GM19238 (cell line): ENCODE measurements around the gene KCNT1.
"Not testable (repeated sequence)": the region's sequence is repeated elsewhere in the genome, so short reads cannot be mapped to it uniquely, and the experiment has no call there.

Experiments
- DNase-seq: peaks from one replicate; pipeline ENCODE4 v3.0.0; 2011; ENCODE audit warnings: low spot score; ENCODE audit not compliant: insufficient read length

Gene KCNT1

DNA sequence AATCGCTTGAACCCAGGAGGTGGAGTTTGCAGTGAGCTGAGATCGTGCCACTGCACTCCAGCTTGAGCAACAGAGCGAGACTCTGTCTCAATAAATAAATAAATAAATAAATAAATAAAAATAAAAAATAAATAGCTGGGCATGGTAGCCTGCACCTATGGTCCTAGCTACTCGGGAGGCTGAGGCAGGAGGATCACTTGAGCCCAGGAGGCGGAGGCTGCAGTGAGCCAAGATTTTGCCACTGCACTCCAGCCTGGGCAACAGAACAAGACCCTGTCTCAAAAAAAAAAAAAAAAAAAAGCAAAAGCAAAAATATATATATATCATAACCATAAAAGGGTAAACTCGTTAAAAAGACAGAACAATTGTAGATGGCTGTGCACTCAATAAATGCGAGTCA is 29.2 kb upstream of the KCNT1 start:
- DNase-seq: not testable (repeated sequence)

DNA sequence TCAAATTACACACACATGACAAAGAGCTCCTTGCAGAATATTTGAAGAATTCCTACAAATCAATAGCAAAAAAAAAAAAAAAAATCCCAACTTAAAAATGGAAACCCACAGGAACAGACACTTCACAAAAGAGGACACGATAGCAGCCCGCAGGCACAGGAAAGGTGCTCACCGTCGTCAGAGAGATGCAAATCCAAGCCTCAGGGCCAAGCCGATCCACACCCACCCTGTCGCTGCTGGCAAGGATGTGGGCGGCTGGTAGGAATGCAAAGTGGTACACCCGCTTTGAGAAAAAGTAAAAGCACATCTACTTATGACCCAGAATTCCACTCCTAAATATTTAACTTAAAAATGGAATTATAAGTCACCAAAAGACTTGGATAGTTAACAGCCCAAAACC is 28.0 kb upstream of the KCNT1 start:
- DNase-seq: no peak

DNA sequence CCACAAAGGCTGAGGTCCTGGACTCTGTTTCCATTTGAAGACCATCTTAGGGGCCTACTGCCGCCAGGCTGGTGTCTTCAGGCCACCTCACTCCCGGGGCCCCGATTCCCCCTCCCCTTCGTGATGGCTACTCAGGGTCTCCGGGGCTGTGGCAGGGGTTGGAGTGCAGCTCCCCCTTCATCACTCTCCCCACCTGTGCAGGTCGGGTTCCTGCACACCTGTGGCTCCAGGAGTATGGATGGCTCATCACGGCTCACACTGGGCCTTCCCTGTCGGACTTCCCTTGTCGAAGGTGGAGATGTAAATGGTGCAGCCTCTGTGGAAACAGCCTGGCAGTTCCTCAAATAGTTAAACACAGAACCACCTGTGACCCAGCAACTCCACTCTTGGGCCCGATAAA is 27.0 kb upstream of the KCNT1 start:
- DNase-seq: no peak

DNA sequence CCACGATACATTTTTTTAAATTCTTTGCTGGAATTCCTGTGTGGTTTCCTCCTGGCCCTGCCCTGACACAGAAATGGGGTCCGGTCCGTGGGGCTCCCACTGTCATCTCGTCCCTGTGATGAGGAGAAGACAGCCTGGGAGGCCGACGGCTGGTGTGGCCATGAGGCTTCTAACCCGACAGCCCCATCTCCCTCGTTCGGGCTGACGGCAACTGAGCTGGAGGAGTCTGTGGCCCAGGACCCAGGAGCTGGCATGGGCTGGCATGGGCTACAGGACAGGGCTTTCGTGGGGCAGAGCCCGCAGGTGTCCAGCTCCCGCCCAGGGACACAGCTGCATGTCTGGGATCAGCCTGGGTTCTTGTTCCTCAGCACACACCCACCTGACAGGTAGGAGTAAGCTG is 25.1 kb upstream of the KCNT1 start:
- DNase-seq: no peak

DNA sequence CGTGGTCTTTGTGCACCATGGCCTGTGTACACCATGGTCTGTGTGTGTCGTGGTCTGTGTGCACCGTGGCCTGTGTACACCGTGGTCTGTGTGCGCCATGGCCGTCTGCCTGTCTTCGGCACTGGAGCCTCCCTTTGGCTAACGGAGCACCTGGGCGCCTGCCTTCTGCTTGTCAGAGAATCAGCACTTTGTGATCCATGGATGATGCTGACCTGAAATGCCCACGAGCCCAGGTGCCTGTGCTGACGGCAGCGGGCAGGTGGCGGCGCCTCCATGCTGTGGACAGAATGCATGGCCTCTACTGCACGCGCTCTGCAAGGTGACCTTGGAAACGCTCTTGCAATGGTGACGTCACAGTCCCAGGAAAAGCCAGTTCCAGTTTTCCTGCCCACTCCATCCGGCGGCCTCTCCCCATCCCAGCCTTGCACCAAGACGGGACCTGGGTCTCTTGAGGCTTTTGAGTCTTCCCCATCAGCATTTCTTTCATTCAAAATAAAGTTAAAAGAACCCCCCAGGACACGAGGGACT is 24.3 kb upstream of the KCNT1 start:
- DNase-seq: no peak

DNA sequence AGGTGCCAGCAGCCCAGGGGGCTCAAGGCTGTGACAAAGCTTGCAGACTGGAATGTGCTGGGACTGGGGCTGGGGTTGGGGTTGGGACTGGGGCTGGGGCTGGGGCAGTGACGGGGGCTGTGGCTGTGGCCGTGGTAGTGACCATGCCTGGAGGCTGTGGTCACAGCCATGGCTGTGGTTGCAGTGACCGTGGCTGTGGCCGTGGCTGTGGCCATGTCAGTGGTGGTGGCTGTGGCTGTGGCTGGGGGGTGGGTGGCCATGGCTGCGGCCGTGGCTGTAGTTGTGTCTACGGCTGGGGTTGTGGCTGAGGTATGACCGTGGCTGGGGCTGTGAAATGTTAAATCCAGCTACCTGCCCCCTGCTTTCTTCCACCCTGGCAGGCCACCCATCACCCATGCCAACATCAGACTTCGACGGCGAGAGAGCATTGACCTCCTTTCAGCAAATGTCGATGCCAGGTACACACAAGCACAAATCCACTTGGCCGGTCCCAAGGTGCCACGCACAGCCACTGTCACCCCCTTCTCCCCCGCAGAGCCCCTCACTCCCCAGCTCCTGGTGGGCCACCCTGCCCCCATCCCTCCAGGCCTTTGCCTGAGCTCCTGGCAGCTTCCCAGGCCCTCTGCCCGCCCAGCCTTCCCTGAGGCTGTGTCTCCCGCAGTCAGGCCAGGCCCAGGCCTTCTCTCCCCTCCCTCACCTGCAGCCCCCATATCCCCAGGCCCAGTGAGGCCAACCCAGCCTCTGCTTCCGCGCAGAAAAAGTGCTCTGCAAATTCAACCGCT is 23.6 kb upstream of the KCNT1 start:
- DNase-seq: no peak

DNA sequence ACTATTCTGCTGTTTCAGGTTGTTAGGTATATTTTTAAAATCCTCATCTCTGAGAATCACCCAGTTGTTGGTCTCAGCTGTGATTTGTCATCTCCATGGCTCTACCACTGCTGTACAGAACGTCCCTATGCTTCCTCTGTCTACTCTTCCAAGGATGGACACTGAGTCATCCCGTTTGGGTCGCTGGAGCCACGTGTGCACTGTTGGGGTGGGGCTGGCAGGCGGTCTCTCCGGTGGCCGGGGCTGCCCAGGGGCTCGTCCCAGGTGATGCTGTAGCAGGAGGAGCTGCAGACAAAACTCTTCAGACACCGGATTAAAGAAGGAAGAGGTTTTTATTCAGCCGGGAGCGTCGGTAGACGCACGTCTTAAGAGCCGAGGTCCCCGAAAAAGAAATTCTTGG is 21.9 kb upstream of the KCNT1 start:
- no peak for DNase-seq

DNA sequence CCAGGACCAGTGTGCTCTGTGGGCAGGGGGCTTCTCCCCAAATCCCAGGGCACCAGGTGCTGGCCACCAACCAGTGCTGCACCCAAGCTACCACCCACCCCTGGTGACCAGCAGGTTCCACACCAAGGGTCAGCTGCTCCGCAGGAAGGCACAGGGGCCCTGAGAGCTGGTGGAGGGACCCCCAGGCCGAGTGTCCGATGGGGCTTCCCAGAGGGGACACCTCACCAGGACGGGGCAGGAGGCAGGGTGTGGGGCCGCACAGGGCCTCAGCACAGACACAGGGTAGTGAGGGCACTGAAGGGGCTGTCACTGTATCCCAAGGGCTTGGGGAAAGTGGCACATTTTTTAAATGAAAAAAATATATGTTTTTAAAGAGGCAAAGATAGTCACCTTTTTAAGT is 20.8 kb upstream of the KCNT1 start:
- DNase-seq: no peak

DNA sequence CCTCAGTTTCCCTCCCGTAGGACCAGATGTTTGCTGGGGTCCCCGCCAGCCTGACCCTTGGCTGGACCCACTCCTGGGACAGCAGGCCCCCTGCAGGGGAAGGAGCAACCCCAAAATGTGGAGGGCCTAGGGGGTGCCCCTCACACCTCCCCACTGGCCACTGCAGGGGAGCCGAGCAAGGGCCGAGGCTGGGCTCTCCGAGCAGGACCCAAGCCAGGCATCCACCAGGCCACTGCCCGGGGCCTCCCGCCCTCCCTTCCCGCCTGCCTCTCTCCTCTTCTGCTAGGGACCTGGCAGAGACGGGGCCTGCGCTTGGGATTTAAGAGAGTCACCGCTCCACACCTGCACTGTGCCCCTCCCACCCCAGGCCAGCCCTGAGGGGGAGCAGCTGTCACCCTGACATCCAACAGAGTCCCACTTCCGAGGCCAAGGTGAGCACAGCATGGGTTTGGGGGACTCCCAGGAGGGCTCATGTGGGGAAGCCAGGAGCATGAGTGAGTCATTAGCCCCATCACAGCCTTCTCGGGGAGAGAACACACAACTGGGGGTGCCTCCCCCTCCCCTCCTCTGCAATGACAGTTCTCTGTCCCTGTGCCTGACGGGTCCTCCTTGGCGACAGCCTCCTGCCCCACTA is 18.5 kb upstream of the KCNT1 start:
- DNase-seq: no peak

DNA sequence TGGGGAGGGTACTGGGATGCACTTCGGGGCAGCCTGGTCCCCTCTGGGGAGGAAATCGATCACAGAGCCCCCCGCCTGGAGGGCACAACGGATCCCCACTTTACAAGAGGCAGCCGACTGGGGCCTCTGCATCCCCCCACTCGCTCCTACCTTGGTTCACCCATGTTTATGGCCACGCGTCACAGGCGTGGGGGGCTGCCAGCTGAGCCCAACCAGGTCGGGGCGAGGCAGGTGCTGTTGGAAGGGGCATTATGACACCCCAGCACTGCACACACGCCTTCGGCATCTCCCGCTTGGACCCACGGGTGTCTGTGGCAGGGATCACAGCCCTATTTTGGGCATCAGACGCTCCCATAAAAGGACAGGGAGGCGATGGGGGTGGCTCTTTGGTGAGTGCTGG is 17.3 kb upstream of the KCNT1 start:
- DNase-seq: no peak

DNA sequence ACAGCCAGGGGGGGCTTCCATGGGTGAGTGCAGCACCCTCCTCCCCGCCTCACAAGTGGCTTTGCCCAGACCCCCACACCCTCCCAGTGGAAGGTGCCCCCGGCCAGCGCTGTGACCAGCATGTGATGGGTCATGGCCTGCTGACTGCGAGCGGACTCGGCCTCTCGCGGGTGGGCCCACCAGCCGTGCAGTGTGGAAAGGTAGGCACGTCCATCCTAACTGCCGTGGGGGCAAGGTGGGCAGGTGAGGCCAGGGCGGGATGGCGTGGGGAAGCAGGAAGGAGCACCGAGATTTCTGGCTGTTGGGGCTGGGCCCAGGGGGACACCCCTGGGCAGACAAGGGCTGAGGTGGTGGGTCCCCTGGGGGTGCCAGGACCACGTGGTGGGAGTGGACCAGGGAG is 14.8 kb upstream of the KCNT1 start:
- DNase-seq: no peak

DNA sequence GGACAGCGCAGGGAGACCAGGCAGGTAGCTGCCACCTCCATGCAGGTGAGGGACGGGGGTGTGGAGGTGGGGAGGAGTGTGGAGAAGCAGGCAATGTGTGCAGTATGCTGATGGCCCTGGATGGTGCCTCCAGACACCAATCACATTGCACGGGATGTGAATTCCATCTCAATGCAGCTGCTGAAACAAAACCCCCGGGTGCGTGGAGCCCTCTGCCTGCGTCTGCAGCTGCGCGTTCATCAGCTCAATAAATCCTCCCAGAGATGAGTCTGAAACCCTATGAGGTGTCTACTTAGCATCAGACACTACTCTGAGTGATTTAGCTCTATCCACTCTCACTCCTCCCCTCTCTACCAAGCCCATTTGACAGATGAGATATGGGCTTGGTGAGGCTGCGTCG is 13.0 kb upstream of the KCNT1 start:
- no peak for DNase-seq

DNA sequence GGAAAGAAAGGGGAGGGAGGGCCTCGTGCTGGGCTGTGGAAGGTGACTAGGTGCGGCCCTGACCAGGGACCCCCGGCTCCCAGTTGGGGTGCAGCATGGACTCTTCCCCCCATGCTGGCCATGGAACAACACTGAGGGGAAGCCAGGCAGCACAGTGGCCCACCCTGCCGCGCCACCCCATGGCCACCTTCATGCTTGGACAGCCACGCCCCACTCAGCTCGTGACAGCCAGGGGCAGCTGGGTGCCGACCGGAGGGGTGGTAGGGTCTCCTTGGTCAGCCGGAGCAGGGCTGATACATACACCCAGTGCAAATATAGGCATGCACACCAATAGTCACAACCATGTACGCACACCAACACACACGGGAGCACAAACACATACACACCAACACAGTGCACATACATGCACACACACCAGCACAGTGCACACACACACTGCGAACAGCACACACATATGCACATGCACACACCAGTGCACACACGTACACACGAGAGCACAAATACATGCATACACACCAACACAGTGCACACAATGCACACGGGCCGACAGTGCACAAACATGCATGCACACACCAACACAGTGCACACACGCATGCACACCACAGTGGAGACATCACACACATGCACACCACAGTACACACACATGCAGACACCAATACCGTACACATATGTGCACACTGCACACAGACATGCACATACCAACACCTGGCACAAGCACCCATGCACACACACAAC is 11.0 kb upstream of the KCNT1 start:
- no peak for DNase-seq

DNA sequence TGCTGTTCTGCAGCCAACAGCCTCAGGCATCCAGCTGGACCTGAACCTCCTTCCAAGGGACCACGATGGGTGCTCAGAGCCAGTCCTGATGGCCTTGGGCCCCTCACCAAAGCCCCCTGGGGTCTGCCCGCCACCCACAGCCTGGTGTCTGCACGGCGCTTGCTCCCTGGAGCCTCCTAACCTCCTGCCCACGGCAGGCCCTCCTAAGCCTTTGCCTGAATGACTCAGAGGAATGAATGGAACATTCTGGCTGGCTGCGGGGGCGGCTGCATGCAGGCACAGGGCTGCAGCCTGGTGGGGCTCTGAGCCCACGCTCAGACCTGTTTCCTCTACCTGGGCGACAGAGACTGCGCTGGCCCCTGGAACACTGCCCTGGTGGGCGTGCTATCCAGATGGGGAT is 9.6 kb upstream of the KCNT1 start:
- DNase-seq: no peak

DNA sequence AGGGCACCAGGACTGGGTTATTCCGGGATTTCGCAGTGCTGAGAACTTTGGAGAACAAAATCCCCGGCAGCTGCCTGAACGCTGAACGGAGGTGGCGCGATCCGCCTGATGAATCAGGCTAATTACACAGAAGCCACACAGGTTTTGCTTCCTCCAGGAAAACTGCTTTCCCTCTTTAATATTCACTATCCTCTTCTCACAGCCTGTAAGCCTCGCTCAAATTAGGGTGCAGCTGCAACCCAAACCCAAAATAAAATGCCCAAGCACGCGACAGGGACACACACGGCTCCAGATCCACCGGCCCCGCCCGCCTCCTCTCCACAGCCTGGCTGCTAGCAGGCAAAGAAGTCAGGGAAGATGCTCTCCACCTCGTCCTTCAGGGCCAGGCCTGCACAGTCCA is 8.7 kb upstream of the KCNT1 start:
- no peak for DNase-seq

DNA sequence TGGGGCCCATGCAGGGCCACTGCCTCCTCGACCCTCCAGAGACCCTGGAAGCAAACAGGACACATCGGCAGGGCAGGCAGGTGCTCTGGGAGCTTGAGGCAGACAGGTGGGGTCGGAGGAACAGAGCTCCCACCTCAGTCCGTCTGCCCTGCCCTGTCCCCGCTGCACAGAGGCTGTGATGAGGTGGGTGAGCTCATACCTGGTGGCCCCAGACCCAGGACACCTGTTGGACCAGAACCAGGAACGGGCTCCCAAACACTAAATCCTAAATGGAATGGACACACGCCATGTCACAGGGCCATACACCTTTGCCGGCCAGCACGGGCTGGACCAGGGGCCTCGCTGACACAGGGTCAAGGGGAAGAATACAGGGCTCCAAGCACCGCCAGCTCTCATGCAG is 8.2 kb upstream of the KCNT1 start:
- no peak for DNase-seq

DNA sequence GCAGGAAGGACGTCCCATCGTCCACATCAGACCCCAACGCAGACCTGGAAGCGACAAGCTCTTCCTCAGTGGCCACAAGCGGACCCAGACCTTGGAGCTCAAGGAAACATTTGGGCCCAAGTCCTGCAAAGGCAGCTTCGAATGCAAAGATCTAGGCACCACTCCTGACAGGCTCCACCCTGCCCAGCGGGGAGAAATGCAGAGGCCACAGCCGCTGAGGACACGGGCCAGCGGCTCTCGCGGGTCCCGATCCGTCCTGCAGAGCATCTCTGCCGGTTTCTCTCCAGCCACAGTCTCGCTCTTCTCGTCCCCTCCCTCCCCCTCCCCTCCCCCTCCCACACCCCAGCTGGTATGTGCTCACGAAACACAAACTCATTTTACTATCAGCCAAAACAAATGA is 7.6 kb upstream of the KCNT1 start:
- DNase-seq: no peak

DNA sequence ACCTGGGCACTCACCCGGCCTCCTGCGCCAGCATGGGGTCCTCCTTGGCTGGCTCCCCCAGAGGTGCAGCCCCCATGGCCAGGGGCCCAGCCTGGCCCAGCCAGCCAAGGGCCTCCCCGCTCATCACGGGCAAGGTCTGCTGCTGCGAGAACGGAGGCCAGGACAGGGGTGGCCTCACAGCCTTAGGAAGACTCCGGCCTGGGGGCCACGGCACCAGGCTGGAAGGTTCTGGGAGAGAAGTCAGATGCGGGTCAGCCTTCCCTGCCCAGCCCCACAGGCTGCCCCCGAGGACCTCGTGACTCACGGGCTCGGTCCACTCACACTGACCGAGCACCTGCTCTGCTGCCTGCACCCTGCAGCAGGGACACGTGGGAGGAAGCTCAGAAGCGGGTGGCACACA is 6.9 kb upstream of the KCNT1 start:
- no peak for DNase-seq

DNA sequence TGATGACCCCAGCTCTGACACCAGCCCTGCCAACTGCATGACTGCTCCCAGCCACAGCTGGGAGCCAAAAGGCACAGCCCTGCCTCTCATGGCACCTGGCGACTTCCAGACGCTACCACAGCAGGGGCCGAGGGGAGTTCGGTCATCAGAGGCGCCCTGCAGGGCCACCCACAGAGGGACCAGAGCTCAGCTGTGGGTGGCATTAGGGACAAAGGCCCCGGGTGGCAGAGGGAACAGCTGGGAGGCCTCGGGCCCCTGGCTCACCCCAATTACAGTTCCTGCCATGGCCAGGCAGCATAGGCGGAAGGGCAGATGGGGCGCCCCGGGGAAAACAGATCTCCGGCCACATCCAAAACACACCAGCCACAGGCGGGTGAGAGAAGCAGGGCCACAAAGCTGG is 6.3 kb upstream of the KCNT1 start:
- no peak for DNase-seq

DNA sequence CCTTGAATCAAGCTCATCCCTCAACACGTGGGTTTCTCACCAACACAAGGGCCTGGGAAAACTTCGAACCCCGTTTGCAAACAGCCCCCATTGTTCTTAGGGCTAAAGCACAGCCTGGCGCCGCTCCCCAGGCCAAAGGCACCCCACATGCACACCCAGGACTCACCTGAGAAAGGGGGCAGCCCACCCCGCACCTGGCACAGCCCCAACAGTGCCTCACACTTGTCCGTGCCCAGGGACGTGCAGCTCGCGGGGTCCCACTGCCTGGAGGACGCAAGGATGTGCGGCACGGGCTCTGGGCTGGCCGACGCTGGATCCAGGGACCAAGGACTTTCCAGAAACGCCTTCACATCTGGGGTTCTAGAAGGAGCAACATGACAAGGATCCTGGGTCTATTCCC is 5.5 kb upstream of the KCNT1 start:
- DNase-seq: no peak

DNA sequence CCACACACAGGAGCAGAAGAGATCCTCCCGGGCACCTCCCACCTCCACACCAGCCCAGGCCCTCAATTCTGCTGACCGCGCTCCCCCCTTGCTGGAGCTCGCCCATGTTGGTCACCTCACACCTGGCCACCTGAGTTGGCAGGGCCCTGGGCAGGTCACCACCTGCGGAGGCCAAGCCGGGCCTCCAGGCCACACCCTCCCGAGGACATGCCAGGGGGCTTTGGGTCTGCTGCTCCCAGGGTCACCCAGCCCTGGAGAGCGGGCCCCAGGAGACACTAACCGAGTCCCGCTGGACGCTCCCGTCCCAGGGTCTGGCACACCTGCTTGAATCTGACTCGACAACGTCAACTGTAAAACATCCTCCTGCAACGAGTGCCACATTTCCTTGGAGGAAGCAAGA is 4.8 kb upstream of the KCNT1 start:
- DNase-seq: no peak

DNA sequence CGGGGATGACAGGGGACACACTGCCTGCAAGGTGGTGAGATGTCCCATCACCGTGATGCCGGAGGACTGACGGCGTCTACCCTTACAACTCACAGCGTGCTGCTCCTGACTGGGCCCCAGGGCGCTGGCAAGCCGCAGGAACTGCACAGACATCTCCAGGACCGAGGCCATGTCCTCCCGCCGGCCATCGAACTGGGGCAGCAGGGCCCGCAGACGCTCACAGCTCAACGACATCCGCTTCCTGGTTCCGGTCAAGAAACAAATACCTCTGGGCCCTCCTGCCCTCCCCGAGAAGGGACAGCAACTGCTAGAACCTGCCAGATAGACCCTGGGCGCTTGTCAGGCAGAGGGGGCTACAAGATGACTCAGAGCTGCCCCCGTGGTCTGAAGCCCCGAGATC is 3.7 kb upstream of the KCNT1 start:
- no peak for DNase-seq

DNA sequence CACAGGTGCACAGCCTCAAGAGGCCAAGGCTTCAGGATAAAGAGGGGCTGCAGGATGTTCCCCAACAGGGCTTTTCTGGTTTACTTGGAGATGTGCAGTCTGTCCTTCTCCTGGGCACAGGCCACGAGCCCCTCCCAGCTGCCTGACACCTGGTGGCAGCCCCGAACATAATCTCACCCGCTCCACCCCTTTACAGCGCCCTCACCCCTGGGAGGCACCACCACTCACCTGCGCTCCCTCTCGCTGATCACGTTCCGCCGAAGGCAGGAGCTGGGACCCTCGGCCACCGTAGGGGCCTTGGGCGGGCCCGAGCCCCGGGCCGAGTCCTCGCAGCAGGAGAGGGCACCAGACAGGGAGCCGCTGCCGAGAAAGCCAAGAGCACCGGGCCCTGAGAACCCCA is 3.2 kb upstream of the KCNT1 start:
- DNase-seq: no peak
